Effector memory CD8-positive, alpha-beta T cell (primary cell): ENCODE results near the gene CDH13.

Experiments used
- ATAC-seq: fragments of 150-1000 bp; cut with Tn5 transposase; replicated peaks from 2 replicates; pipeline ENCODE4 v1.10.0; 2021; ENCODE audit warnings: mild to moderate bottlenecking, moderate library complexity
- DNase-seq, 3 experiments: peaks; one replicate each; pipeline ENCODE4 v3.0.0; 2021
- H3K27ac Mint-ChIP-seq, 2 donors: one replicate each; pipeline ENCODE4 v1.8.0; 2022; ENCODE audit warnings: mild to moderate bottlenecking in 2 of 2, mixed read lengths in 2 of 2, moderate library complexity in 2 of 2
- H3K27me3 Mint-ChIP-seq, 2 donors: one replicate each; pipeline ENCODE4 v1.8.0; 2022; ENCODE audit warnings: mixed read lengths in 2 of 2
- H3K36me3 Mint-ChIP-seq: one replicate; pipeline ENCODE4 v1.8.0; 2022; ENCODE audit warnings: mild to moderate bottlenecking, moderate library complexity, mixed read lengths; ENCODE audit not compliant: insufficient read depth
- H3K4me1 Mint-ChIP-seq, 2 donors: one replicate each; pipeline ENCODE4 v1.8.0; 2022; ENCODE audit warnings: low read depth in 2 of 2, mixed read lengths in 2 of 2
- H3K4me3 Mint-ChIP-seq, 2 donors: one replicate each; pipeline ENCODE4 v1.8.0; 2022; ENCODE audit warnings: mild to moderate bottlenecking in 2 of 2, mixed read lengths in 2 of 2, moderate library complexity in 2 of 2
- H3K9me3 Mint-ChIP-seq, 2 donors: one replicate each; pipeline ENCODE4 v1.8.0; 2022; ENCODE audit warnings: mixed read lengths in 2 of 2

Gene CDH13

DNA sequence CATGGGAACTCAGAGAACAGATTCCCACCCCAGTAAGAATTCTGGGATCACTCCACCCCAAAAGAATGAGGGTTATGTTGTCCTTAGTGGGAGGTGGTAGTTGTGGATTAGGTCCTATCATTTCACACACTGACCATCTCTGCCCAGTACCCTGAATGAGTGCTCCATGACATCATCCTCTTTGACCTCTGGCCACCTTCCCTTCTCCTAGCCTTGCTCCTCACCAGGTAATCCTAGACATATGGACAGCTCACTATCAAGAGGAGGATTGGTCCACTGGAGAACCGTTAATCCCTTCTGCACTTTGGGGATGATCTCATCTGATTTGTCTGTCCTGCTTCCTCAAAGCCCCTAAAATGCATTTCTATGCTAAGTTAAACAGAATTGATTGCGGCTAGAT lies 642.8 kb downstream of the CDH13 start:
- H3K4me1 Mint-ChIP-seq = no peaks in the 10 kb centered on the region
- H3K9me3 Mint-ChIP-seq = no peaks in the 10 kb centered on the region
- H3K27ac Mint-ChIP-seq = no peak overlapping the region
- no peak overlapping the region for H3K4me3 Mint-ChIP-seq
- ATAC-seq (no peak), DNase-seq (no peak)
- H3K36me3 Mint-ChIP-seq = peaks cover 3% of the 10 kb centered on the region
- peaks cover 30 to 50% of the 10 kb centered on the region in 2 donors for H3K27me3 Mint-ChIP-seq

- no peak overlapping the region for H3K27ac Mint-ChIP-seq
- H3K4me1 Mint-ChIP-seq = no peaks in the 10 kb centered on the region
- H3K4me3 Mint-ChIP-seq = no peak overlapping the region
- ATAC-seq = no peak
- no peak for DNase-seq
- H3K9me3 Mint-ChIP-seq = no peaks in the 10 kb centered on the region
- H3K36me3 Mint-ChIP-seq = peaks cover 3% of the 10 kb centered on the region
- peaks cover 29 to 55% of the 10 kb centered on the region in 2 donors for H3K27me3 Mint-ChIP-seq
Observed at GRCh38 chr16:83270061-83270460, 643.3 kb downstream of the CDH13 start.

GRCh38 chr16:83270640-83271039 lies 643.9 kb downstream of the CDH13 start:
- Mint-ChIP-seq H3K4me3 (no peak overlapping the region), H3K4me1 (no peaks in the 10 kb centered on the region), H3K27me3 (peaks cover 23 to 61% of the 10 kb centered on the region in 2 donors), H3K27ac (no peak overlapping the region), H3K9me3 (no peaks in the 10 kb centered on the region), H3K36me3 (peaks cover 3% of the 10 kb centered on the region)
- ATAC-seq (no peak), DNase-seq (no peak)

DNA sequence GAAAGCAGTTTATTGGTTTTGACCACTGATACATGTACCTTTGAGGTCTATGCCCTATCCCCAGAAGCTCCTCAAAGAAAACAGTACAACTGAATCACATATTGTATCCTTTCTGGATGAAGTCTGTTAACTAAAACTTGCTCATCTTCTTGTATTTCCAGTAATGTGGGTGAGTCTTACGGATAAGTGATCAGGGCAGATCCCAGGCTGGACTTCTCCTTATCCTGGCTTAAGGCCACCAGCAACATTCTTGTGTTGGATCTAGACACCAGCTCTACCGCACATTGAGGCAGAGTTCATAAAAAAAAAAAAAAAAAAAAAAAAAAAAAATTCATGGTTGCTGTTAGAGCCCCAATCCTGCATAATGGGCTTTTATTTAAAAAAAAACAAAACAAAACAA lies 644.4 kb downstream of the CDH13 start:
- Mint-ChIP-seq H3K27ac (no peak overlapping the region), H3K36me3 (peaks cover 3% of the 10 kb centered on the region), H3K27me3 (peaks cover 19 to 66% of the 10 kb centered on the region in 2 donors), H3K9me3 (no peaks in the 10 kb centered on the region), H3K4me3 (no peak overlapping the region), H3K4me1 (no peaks in the 10 kb centered on the region)
- no peak for DNase-seq
- ATAC-seq = no peak

DNA sequence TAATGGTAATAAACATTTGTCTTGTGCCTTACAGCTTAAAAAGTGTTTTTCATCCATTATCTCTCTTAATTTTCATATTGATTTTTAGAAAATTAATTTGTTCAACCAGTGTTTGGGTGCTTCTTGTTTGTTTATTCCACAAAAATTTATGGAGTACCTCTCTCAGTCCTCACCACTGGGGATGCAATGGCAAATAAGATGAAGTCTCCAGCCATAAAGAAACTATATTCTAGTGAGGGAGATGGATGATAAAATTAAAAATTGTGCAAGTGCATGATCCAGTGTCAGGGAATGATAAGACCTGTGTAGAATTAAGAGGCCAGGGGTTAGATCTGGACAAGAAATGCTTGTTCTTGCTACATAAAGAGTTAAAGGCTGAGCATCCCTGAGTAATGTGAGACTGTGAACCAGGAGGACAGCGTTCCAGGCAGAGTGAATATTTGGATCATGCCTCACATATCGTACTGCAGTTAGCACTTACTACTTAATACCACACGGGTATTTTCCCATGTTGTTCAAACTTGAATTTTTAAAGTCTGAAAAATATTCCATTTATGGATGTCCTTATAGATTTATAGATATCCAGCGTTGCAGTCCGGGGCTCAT lies 645.3 kb downstream of the CDH13 start:
- Mint-ChIP-seq H3K36me3 (no peaks in the 10 kb centered on the region), H3K27me3 (peaks cover 14 to 63% of the 10 kb centered on the region in 2 donors), H3K4me1 (no peaks in the 10 kb centered on the region), H3K27ac (no peak overlapping the region), H3K4me3 (no peak overlapping the region), H3K9me3 (no peaks in the 10 kb centered on the region)
- ATAC-seq (no peak), DNase-seq (no peak)

- H3K27me3 Mint-ChIP-seq = peaks cover 8 to 55% of the 10 kb centered on the region in 2 donors
- no peak overlapping the region for H3K27ac Mint-ChIP-seq
- no peak overlapping the region for H3K4me3 Mint-ChIP-seq
- H3K9me3 Mint-ChIP-seq = no peaks in the 10 kb centered on the region
- ATAC-seq (no peak), DNase-seq (no peak)
- H3K4me1 Mint-ChIP-seq = no peaks in the 10 kb centered on the region
- no peaks in the 10 kb centered on the region for H3K36me3 Mint-ChIP-seq
Observed at GRCh38 chr16:83272843-83273242, 646.1 kb downstream of the CDH13 start.

- H3K4me3 Mint-ChIP-seq = no peak overlapping the region
Observed at GRCh38 chr16:83273504-83274173, 646.9 kb downstream of the CDH13 start.

GRCh38 chr16:83279251-83279650 lies 652.5 kb downstream of the CDH13 start:
- H3K27me3 Mint-ChIP-seq = peaks cover 0 to 21% of the 10 kb centered on the region in 2 donors
- H3K36me3 Mint-ChIP-seq = no peaks in the 10 kb centered on the region
- no peak overlapping the region for H3K4me3 Mint-ChIP-seq
- no peaks in the 10 kb centered on the region for H3K4me1 Mint-ChIP-seq
- H3K27ac Mint-ChIP-seq = no peak overlapping the region
- H3K9me3 Mint-ChIP-seq = no peaks in the 10 kb centered on the region
- DNase-seq (no peak), ATAC-seq (no peak)

More at GRCh38 chr16:83273504-83274173, 646.9 kb downstream of the CDH13 start:
- DNase-seq (no peak), ATAC-seq (no peak)
- no peaks in the 10 kb centered on the region for H3K4me1 Mint-ChIP-seq
- H3K27ac Mint-ChIP-seq = no peak overlapping the region
- H3K9me3 Mint-ChIP-seq = no peaks in the 10 kb centered on the region
- no peaks in the 10 kb centered on the region for H3K36me3 Mint-ChIP-seq
- H3K27me3 Mint-ChIP-seq = peaks cover 8 to 47% of the 10 kb centered on the region in 2 donors

DNA sequence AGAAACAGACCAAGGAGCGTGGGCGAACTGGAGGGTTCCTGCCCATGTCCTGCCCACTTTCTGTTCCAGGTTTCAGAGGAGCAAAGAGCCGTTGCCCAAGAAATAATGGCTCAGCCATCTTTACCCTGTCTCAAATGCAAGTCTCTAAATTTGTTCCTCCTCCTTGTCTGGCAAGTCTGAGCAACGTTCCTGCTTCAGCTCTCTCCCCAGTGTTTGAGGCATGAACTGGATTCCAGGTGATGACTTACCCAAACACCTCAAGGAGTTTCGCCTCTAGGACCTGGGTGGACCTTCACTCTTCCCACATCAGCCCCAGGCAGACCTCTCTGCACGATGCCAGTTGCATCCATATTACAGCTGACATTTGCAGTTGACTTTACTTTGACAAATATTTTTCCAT lies 659.2 kb downstream of the CDH13 start:
- Mint-ChIP-seq H3K27ac (no peak overlapping the region), H3K9me3 (no peaks in the 10 kb centered on the region), H3K4me1 (no peaks in the 10 kb centered on the region), H3K4me3 (no peak overlapping the region), H3K36me3 (peaks cover 2% of the 10 kb centered on the region), H3K27me3 (peaks cover 6 to 25% of the 10 kb centered on the region in 2 donors)
- DNase-seq (no peak), ATAC-seq (no peak)

GRCh38 chr16:83296505-83296904 lies 669.7 kb downstream of the CDH13 start:
- Mint-ChIP-seq H3K4me1 (no peaks in the 10 kb centered on the region), H3K4me3 (no peak overlapping the region), H3K9me3 (no peaks in the 10 kb centered on the region), H3K27me3 (peaks cover 7 to 10% of the 10 kb centered on the region in 2 donors), H3K27ac (no peak overlapping the region), H3K36me3 (no peaks in the 10 kb centered on the region)
- no peak for DNase-seq
- ATAC-seq = no peak

DNA sequence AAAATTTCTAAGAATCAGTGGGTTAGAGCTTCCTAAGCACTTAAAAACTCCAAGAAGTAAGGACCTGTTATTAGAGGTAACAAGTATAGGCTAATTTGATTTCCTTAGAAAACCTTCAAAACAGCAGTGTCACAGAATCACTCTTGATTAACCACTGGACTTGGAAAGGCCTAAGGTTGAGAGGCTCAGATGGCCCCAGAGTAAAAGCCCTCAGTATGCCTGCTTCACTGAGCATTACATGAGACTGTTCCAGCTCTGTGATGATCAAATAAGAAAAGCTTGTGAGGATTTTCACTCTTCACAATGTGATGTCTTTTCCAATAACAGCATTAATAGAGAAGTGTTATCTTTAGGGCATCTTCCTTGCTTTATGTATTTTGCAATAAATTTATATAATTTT lies 671.8 kb downstream of the CDH13 start:
- Mint-ChIP-seq H3K36me3 (no peaks in the 10 kb centered on the region), H3K4me1 (no peaks in the 10 kb centered on the region), H3K4me3 (no peak overlapping the region), H3K27me3 (peaks cover 15 to 24% of the 10 kb centered on the region in 2 donors), H3K9me3 (no peaks in the 10 kb centered on the region), H3K27ac (no peak overlapping the region)
- DNase-seq (no peak), ATAC-seq (no peak)

DNA sequence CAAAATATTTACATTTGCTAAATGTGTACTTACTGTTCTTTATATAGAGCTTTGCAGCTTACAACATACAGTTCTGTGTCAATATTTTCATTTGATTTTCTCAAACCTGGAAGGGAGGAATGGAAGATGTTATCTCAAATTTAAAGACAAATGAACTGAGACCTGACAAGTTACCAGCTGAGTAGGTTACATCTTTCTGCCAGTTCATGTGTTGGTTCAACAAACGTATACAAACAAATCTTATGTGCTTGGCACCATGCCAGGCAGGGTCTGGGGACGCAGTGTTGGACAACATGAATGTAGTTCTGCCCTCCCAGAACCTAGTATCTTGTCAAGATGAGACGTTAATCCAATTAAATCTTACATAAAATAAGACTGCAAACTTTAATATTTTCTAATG lies 673.6 kb downstream of the CDH13 start:
- Mint-ChIP-seq H3K9me3 (no peaks in the 10 kb centered on the region), H3K27ac (no peak overlapping the region), H3K36me3 (no peaks in the 10 kb centered on the region), H3K4me1 (no peaks in the 10 kb centered on the region), H3K4me3 (no peak overlapping the region), H3K27me3 (peaks cover 22 to 32% of the 10 kb centered on the region in 2 donors)
- ATAC-seq = no peak
- no peak for DNase-seq

GRCh38 chr16:83301971-83302370 lies 675.2 kb downstream of the CDH13 start:
- H3K4me1 Mint-ChIP-seq = no peaks in the 10 kb centered on the region
- ATAC-seq = no peak
- H3K9me3 Mint-ChIP-seq = no peaks in the 10 kb centered on the region
- no peak overlapping the region for H3K27ac Mint-ChIP-seq
- no peak overlapping the region for H3K4me3 Mint-ChIP-seq
- DNase-seq = no peak
- peaks cover 26 to 35% of the 10 kb centered on the region in 2 donors for H3K27me3 Mint-ChIP-seq
- no peaks in the 10 kb centered on the region for H3K36me3 Mint-ChIP-seq

GRCh38 chr16:83302853-83303252 lies 676.1 kb downstream of the CDH13 start:
- no peaks in the 10 kb centered on the region for H3K9me3 Mint-ChIP-seq
- no peaks in the 10 kb centered on the region for H3K36me3 Mint-ChIP-seq
- H3K4me1 Mint-ChIP-seq = no peaks in the 10 kb centered on the region
- peaks cover 24 to 36% of the 10 kb centered on the region in 2 donors for H3K27me3 Mint-ChIP-seq
- ATAC-seq (no peak), DNase-seq (no peak)
- no peak overlapping the region for H3K27ac Mint-ChIP-seq
- no peak overlapping the region for H3K4me3 Mint-ChIP-seq
